HEK293 (cell line): ENCODE measurements around the gene CNTRL.

Experiments
- CTCF ChIA-PET: fragments of 350-600 bp; formaldehyde crosslinking; extraction: SDS; loops from one replicate; lab custom pipeline; 2021; ENCODE audit warnings: antibody characterized with exemption; lab: Yijun Ruan, JAX
- POLR2A ChIA-PET: fragments of 300-600 bp; formaldehyde crosslinking; extraction: SDS; loops from one replicate; lab custom pipeline; 2020; ENCODE audit warnings: antibody characterized with exemption, inconsistent platforms; lab: Yijun Ruan, JAX
- H3K27ac ChIP-seq: fragments of 200-500 bp; sonication (Bioruptor generic); 2 replicates; pipeline ENCODE4 v1.5.1; 2014; ENCODE audit warnings: low read depth, low read length, control low read depth, inconsistent platforms; ENCODE audit errors: extremely low read depth
- H3K36me3 ChIP-seq, 2 experiments: fragments of 200-500 bp in 1 of 2; sonication (Bioruptor generic) in 1 of 2; 1 replicate in 1 of 2; 2 replicates in 1 of 2; pipeline ENCODE4 v1.5.1; 2014 to 2017; ENCODE audit warnings: inconsistent platforms in 2 of 2, low read length in 2 of 2; ENCODE audit not compliant: control insufficient read depth in 2 of 2, insufficient read depth in 1 of 2
- H3K4me1 ChIP-seq: fragments of 200-500 bp; sonication (Bioruptor generic); 2 replicates; pipeline ENCODE4 v1.5.1; 2014; ENCODE audit warnings: mild to moderate bottlenecking, low read length, inconsistent platforms; ENCODE audit not compliant: control insufficient read depth, insufficient read depth
- H3K4me3 ChIP-seq: 2 replicates; pipeline ENCODE4 v1.5.1; 2011; ENCODE audit warnings: low read depth, mild to moderate bottlenecking, control low read depth, low read length, moderate library complexity
- H3K9me3 ChIP-seq: fragments of 200-500 bp; sonication (Bioruptor generic); 2 replicates; pipeline ENCODE4 v1.5.1; 2014; ENCODE audit warnings: low read depth, low read length, inconsistent platforms; ENCODE audit not compliant: control insufficient read depth, insufficient read depth
- ELK4 ChIP-seq: IDR thresholded peaks from 2 replicates; pipeline ENCODE4 v1.6.1; 2011; ENCODE audit warnings: mild to moderate bottlenecking, low read depth, low read length, borderline replicate concordance
- KLF9 ChIP-seq: fragments of 450-650 bp; formaldehyde crosslinking; IDR thresholded peaks from 2 replicates; pipeline ENCODE4 v1.5.1; 2016; ENCODE audit warnings: missing biosample characterization, missing genetic modification characterization, low read depth
- MEIS1 ChIP-seq: sonication (generic); formaldehyde crosslinking; IDR thresholded peaks from 2 replicates; pipeline ENCODE4 v1.8.1; 2022; ENCODE audit warnings: missing genetic modification reagents, mild to moderate bottlenecking, borderline replicate concordance
- PATZ1 ChIP-seq: fragments of 450-650 bp; formaldehyde crosslinking; IDR thresholded peaks from 2 replicates; pipeline ENCODE4 v1.5.1; 2016; ENCODE audit warnings: missing biosample characterization, missing genetic modification characterization
- PRDM4 ChIP-seq: fragments of 450-650 bp; formaldehyde crosslinking; IDR thresholded peaks from 2 replicates; pipeline ENCODE4 v1.5.1; 2017; ENCODE audit warnings: missing biosample characterization, missing genetic modification characterization
- SETDB1 ChIP-seq: IDR thresholded peaks from one replicate; pipeline ENCODE4 v1.6.1; 2017; ENCODE audit warnings: mild to moderate bottlenecking, low read length, moderate library complexity, mixed read lengths; ENCODE audit not compliant: insufficient read length
- TRIM28 ChIP-seq: IDR thresholded peaks from 2 replicates; pipeline ENCODE4 v1.6.1; 2011; ENCODE audit warnings: low read length, control low read depth, borderline replicate concordance
- ZBTB20 ChIP-seq: fragments of 450-650 bp; formaldehyde crosslinking; IDR thresholded peaks from 2 replicates; pipeline ENCODE4 v1.5.1; 2016; ENCODE audit warnings: missing biosample characterization, missing genetic modification characterization
- ZFHX2 ChIP-seq: fragments of 450-650 bp; formaldehyde crosslinking; conservative IDR thresholded peaks from 2 replicates; pipeline ENCODE4 v1.5.1; 2016; ENCODE audit warnings: missing biosample characterization, missing genetic modification characterization
- ZNF138 ChIP-seq: fragments of 450-650 bp; formaldehyde crosslinking; IDR thresholded peaks from 2 replicates; pipeline ENCODE4 v1.5.1; 2016; ENCODE audit warnings: missing biosample characterization, missing genetic modification characterization, borderline replicate concordance
- ZNF19 ChIP-seq: fragments of 450-650 bp; formaldehyde crosslinking; IDR thresholded peaks from 2 replicates; pipeline ENCODE4; 2016; ENCODE audit warnings: missing biosample characterization, missing genetic modification characterization, low read depth
- ZNF214 ChIP-seq: fragments of 450-650 bp; formaldehyde crosslinking; IDR thresholded peaks from 2 replicates; pipeline ENCODE4 v1.5.1; 2017; ENCODE audit warnings: missing biosample characterization, mild to moderate bottlenecking, missing genetic modification characterization, borderline replicate concordance
- ZNF23 ChIP-seq: fragments of 450-650 bp; formaldehyde crosslinking; IDR thresholded peaks from 2 replicates; pipeline ENCODE4 v1.5.1; 2016; ENCODE audit warnings: missing biosample characterization, missing genetic modification characterization, borderline replicate concordance
- ZNF292 ChIP-seq: fragments of 450-650 bp; formaldehyde crosslinking; IDR thresholded peaks from 2 replicates; pipeline ENCODE4 v1.5.1; 2016; ENCODE audit warnings: low read depth, missing biosample characterization, missing genetic modification characterization, borderline replicate concordance
- ZNF302 ChIP-seq: fragments of 450-650 bp; formaldehyde crosslinking; IDR thresholded peaks from 2 replicates; pipeline ENCODE4 v1.5.1; 2016; ENCODE audit warnings: missing biosample characterization, missing genetic modification characterization, low read depth
- ZNF404 ChIP-seq: fragments of 450-650 bp; formaldehyde crosslinking; IDR thresholded peaks from 2 replicates; pipeline ENCODE4 v1.5.1; 2017; ENCODE audit warnings: missing biosample characterization, missing genetic modification characterization
- ZNF48 ChIP-seq: fragments of 450-650 bp; formaldehyde crosslinking; IDR thresholded peaks from 2 replicates; pipeline ENCODE4 v1.5.1; 2016; ENCODE audit warnings: missing biosample characterization, missing genetic modification characterization
- ZNF518A ChIP-seq: fragments of 450-650 bp; formaldehyde crosslinking; conservative IDR thresholded peaks from 2 replicates; pipeline ENCODE4 v1.5.1; 2016; ENCODE audit warnings: low read depth, missing biosample characterization, missing genetic modification characterization
- ZNF76 ChIP-seq: fragments of 450-650 bp; formaldehyde crosslinking; IDR thresholded peaks from 2 replicates; pipeline ENCODE4; 2016; ENCODE audit warnings: low read depth, missing biosample characterization, missing genetic modification characterization, borderline replicate concordance

CNTRL gene

GRCh38 chr9:121074370-121075250 lies at the start of gene CNTRL (continued):
- TF ChIP-seq ZNF518A (tag by site-specific recombination) (0 out of 2 replicates have a peak, but pooled peaks have one; percentile 46), ZNF76 (tag by site-specific recombination) (peak; percentile 87), TRIM28 (no peak; the same call in 1 of the 2 replicates), SETDB1 (peak; percentile 75)

- ChIA-PET POLR2A (no interaction called here), CTCF (no interaction called here)
- Histone ChIP-seq H3K9me3 (no peaks in the 10 kb centered on the region), H3K27ac (no peak overlapping the region), H3K4me3 (no peak overlapping the region), H3K4me1 (no peaks in the 10 kb centered on the region), H3K36me3 (no peaks in the 10 kb centered on the region)
- no peak for TF ChIP-seq ZNF214
- no peak for TF ChIP-seq ZBTB20 (tag by site-specific recombination)
- TF ChIP-seq PATZ1, result no peak
- TF ChIP-seq ZNF292 (tag by site-specific recombination), result no peak
- TF ChIP-seq ELK4, result no peak
- no peak for TF ChIP-seq ZFHX2 (tag by site-specific recombination)
- no peak for TF ChIP-seq ZNF19 (tag by site-specific recombination)
- TF ChIP-seq ZNF138, result no peak
- TF ChIP-seq PRDM4, result no peak
- TF ChIP-seq ZNF302 (tag by site-specific recombination), result no peak
- TF ChIP-seq KLF9 (tag by site-specific recombination), result no peak
- TF ChIP-seq ZNF404, result no peak
- TF ChIP-seq ZNF23 (tag by site-specific recombination), result no peak
- no peak for TF ChIP-seq MEIS1 (CRISPR knock-in tag)
- TF ChIP-seq ZNF48 (tag by site-specific recombination), result no peak
Observed at GRCh38 chr9:121026260-121026691, 48.5 kb upstream of the CNTRL start.
